SU-DHL-6 (cell line): ENCODE data around the gene UBE2D2.
A peak's percentile ranks its signal among the peaks of the same experiment; 100 is the strongest.

ENCODE experiments used
- H2AFZ ChIP-seq: fragments of 200-600 bp; sonication (generic); 2 replicates; pipeline ENCODE4 v1.6.1; 2014; ENCODE audit warnings: low read depth, mild to moderate bottlenecking, moderate library complexity, mixed read lengths, antibody characterized with exemption, low read length; ENCODE audit not compliant: severe bottlenecking
- H3F3A ChIP-seq: fragments of 200-600 bp; shearing (Covaris generic); 2 replicates; pipeline ENCODE4 v1.6.0; 2016; ENCODE audit warnings: antibody characterized with exemption, mild to moderate bottlenecking; ENCODE audit not compliant: insufficient read depth
- H3K27ac ChIP-seq: fragments of 200-600 bp; sonication (generic); 2 replicates; pipeline ENCODE4 v1.5.1; 2016; ENCODE audit warnings: low read depth, mild to moderate bottlenecking, low read length, moderate library complexity, mixed read lengths
- H3K27me3 ChIP-seq: fragments of 200-600 bp; sonication (generic), shearing (Covaris generic); 2 replicates; pipeline ENCODE4 v1.6.0; 2014; ENCODE audit warnings: mild to moderate bottlenecking, low read length
- H3K36me3 ChIP-seq: fragments of 200-600 bp; sonication (generic); 2 replicates; pipeline ENCODE4 v1.6.1; 2014; ENCODE audit warnings: mild to moderate bottlenecking, low read length, mixed read lengths
- H3K4me2 ChIP-seq: fragments of 300-600, 200-600 bp; shearing (Covaris generic), sonication (generic); 2 replicates; pipeline ENCODE4 v1.6.0; 2014; ENCODE audit warnings: low read length, low read depth, mild to moderate bottlenecking; ENCODE audit not compliant: poor library complexity, severe bottlenecking
- H3K4me3 ChIP-seq: fragments of 200-600 bp; sonication (generic); 2 replicates; pipeline ENCODE4 v1.5.1; 2014; ENCODE audit warnings: antibody characterized with exemption, low read length, mild to moderate bottlenecking, mixed read lengths; ENCODE audit not compliant: insufficient read depth, poor library complexity, severe bottlenecking
- H3K79me2 ChIP-seq: fragments of 200-600 bp; sonication (generic); 2 replicates; pipeline ENCODE4 v1.6.1; 2014; ENCODE audit warnings: mild to moderate bottlenecking, low read length, moderate library complexity; ENCODE audit not compliant: insufficient read depth
- H3K9ac ChIP-seq: fragments of 200-600 bp; sonication (generic); 2 replicates; pipeline ENCODE4 v1.7.0; 2014; ENCODE audit warnings: mild to moderate bottlenecking, low read length
- H3K9me2 ChIP-seq: fragments of 200-600 bp; sonication (generic); replicated peaks from 2 replicates; pipeline ENCODE4 v1.6.1; 2014; ENCODE audit warnings: low read length; ENCODE audit not compliant: insufficient read depth
- H3K9me3 ChIP-seq: fragments of 200-600 bp; sonication (generic); 2 replicates; pipeline ENCODE4 v1.6.1; 2014; ENCODE audit warnings: low read length, mixed read lengths; ENCODE audit not compliant: insufficient read depth
- H4K20me1 ChIP-seq: fragments of 200-600 bp; sonication (generic); 2 replicates; pipeline ENCODE4 v1.6.1; 2014; ENCODE audit warnings: low read depth, mild to moderate bottlenecking, antibody characterized with exemption, low read length, moderate library complexity, mixed read lengths
- EZH2phosphoT487 ChIP-seq: fragments of 200-600 bp; sonication (generic), shearing (Covaris generic); conservative IDR thresholded peaks from 2 replicates; pipeline ENCODE4 v1.6.1; 2018; ENCODE audit warnings: mild to moderate bottlenecking, antibody characterized with exemption, low read length, moderate library complexity, mixed read lengths
- TF ChIP-seq, protein P1 (sequence below): fragments of 200-600 bp; sonication (generic); IDR thresholded peaks from one replicate; pipeline ENCODE4 v1.5.1; 2017; ENCODE audit warnings: antibody characterized with exemption, mild to moderate bottlenecking, low read length, moderate library complexity; ENCODE audit not compliant: insufficient read depth, poor library complexity, severe bottlenecking

UBE2D2 gene

DNA sequence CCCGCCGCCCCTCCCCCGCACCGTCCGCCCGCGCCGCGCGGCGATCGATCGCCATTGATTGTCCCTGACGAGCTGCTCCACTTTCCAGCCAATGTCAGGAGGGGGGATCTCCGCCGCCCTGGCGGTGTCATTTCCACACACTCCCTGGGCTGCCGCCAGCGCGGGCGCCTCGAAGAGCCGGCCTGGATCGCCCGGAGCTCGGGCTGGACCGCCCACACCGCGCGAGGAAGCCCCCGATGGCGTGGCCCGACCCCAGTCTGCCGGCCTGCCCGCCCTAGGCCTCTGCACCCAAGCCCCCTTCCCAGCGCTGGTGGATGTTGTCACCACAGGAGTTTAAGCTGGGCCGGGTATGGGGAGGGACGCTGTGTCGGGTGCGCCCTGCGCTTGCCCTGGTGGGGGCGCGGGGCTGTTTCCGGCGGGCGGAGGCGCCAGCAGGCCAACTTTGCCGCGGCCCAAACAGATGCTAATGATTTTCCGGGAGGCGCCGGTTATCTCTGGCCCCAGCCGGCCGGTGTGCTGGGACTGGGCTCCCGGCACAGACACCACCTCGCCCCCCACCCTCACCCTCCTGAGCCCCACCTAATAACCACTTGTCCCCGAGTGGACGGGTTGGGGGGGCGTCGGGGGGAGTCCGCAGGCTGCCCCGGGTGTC is 76.4 kb downstream of the UBE2D2 start:
- no peaks in the 10 kb centered on the region for H3K9me3 ChIP-seq
- H3K9me2 ChIP-seq: no peaks in the 10 kb centered on the region
- H3K79me2 ChIP-seq: no peaks in the 10 kb centered on the region
- H3K27me3 ChIP-seq: no peaks in the 10 kb centered on the region
- H3F3A ChIP-seq: peaks cover 34% of the 10 kb centered on the region
- peak overlapping the region; percentile 55 for H3K9ac ChIP-seq
- peak overlapping the region; percentile 98 for H3K27ac ChIP-seq
- peak overlapping the region; percentile 43 for H3K4me3 ChIP-seq
- H4K20me1 ChIP-seq: no peaks in the 10 kb centered on the region
- no peaks in the 10 kb centered on the region for H3K36me3 ChIP-seq
- H3K4me2 ChIP-seq: peak overlapping the region; percentile 80
- TF ChIP-seq, protein P1, sequence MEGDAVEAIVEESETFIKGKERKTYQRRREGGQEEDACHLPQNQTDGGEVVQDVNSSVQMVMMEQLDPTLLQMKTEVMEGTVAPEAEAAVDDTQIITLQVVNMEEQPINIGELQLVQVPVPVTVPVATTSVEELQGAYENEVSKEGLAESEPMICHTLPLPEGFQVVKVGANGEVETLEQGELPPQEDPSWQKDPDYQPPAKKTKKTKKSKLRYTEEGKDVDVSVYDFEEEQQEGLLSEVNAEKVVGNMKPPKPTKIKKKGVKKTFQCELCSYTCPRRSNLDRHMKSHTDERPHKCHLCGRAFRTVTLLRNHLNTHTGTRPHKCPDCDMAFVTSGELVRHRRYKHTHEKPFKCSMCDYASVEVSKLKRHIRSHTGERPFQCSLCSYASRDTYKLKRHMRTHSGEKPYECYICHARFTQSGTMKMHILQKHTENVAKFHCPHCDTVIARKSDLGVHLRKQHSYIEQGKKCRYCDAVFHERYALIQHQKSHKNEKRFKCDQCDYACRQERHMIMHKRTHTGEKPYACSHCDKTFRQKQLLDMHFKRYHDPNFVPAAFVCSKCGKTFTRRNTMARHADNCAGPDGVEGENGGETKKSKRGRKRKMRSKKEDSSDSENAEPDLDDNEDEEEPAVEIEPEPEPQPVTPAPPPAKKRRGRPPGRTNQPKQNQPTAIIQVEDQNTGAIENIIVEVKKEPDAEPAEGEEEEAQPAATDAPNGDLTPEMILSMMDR: no peak
- no peak for TF ChIP-seq EZH2phosphoT487
- no peak overlapping the region for H2AFZ ChIP-seq

DNA sequence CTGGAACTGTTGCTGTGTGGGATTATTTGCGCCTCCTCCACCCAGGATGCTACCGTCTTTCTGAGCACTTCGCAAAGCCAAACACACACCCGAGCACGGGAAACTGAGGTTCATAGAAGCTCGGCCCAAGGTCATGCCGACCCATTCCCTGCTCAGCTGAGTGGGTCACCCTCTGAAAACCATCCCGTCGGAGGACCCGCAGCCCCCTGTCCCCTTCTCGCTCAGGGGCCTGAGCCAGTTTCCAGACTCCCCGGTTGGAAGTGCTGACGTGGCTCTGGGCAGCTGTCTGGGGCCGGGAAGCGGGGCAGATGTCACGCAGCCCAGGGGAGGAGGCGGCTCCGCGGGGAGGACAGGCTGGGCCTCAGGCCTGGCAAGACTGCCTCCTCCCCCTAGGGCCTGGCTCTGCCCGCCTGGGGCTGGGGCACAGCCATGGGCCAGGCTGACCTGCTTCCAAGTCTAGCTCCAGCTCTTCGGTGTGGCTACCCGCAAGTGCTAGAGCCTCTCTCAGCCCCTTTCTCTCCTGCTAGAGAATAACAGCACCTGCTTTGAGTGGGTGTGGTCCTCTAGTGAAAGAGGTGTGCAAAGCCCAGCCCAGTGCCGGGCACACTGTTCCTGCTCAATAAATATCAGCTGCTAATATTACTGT is 77.1 kb downstream of the UBE2D2 start:
- Histone ChIP-seq H3K9ac (peak overlapping the region; percentile 55), H3K4me2 (peak overlapping the region; percentile 80), H3K27me3 (no peaks in the 10 kb centered on the region), H3F3A (peaks cover 34% of the 10 kb centered on the region), H3K79me2 (no peaks in the 10 kb centered on the region), H2AFZ (no peak overlapping the region), H4K20me1 (no peaks in the 10 kb centered on the region), H3K27ac (peak overlapping the region; percentile 98), H3K36me3 (no peaks in the 10 kb centered on the region), H3K4me3 (peak overlapping the region; percentile 43), H3K9me3 (no peaks in the 10 kb centered on the region), H3K9me2 (no peaks in the 10 kb centered on the region)
- TF ChIP-seq, protein P1: no peak
- no peak for TF ChIP-seq EZH2phosphoT487

DNA sequence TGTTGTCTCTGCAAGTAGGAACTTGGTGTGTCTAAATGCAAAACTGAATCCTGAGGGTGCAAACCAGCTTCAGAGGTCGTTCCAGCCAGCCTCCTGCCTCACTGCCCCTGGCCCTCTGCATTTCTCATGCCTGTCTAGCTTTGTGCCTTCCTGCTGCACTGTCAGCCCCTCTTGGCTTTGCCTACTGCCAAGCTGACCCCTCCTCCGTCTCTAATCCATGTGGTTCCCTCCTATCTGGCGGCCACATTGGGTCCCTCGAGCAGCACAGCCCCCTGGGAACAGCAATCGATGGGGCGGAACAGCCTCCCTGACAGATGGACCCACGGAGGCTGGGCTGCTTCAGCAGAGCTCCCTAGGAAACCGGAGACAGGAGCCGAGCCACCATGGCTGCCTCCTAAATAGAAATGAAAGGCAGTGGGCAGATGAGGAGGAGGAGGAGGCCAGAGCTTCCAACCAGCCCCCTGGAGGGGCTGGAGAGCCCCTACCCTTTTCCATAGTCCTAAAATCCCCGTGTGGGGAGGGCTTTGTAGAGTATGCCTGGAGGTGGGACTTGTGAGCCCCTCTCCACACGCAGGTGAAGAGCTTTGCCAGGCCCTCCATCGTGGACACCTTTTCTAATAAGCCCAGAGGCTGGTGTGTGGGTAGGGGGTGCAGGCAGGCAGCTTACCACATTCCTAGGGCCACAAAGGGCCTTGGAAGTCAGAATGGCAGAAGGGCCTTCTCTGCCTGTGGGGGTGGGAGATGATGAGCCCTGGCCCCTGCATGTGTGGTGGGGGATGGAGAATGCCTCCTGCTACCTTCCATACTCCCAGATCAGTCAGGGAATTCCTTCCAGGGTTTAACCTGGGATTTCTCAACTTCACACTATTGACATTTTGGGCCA is 77.8 kb downstream of the UBE2D2 start:
- H2AFZ ChIP-seq: no peak overlapping the region
- H3K36me3 ChIP-seq: no peaks in the 10 kb centered on the region
- H3F3A ChIP-seq: peaks cover 29% of the 10 kb centered on the region
- H3K9me2 ChIP-seq: no peaks in the 10 kb centered on the region
- H3K27ac ChIP-seq: peak overlapping the region; percentile 98
- peak overlapping the region; percentile 80 for H3K4me2 ChIP-seq
- TF ChIP-seq EZH2phosphoT487: no peak
- TF ChIP-seq, protein P1: no peak
- no peaks in the 10 kb centered on the region for H3K9me3 ChIP-seq
- no peaks in the 10 kb centered on the region for H3K79me2 ChIP-seq
- no peak overlapping the region for H3K9ac ChIP-seq
- no peak overlapping the region for H3K4me3 ChIP-seq
- no peaks in the 10 kb centered on the region for H3K27me3 ChIP-seq
- H4K20me1 ChIP-seq: no peaks in the 10 kb centered on the region
